ENCODE results near the gene SUSD3. TPM values are rescaled to one million over a fixed set of nuclear protein-coding genes. Genes with fewer than 3 reads are reported as not detected.

The SUSD3 gene
- total RNA-seq, 1 donor from 2014 or later, result 1.2 TPM

DNA sequence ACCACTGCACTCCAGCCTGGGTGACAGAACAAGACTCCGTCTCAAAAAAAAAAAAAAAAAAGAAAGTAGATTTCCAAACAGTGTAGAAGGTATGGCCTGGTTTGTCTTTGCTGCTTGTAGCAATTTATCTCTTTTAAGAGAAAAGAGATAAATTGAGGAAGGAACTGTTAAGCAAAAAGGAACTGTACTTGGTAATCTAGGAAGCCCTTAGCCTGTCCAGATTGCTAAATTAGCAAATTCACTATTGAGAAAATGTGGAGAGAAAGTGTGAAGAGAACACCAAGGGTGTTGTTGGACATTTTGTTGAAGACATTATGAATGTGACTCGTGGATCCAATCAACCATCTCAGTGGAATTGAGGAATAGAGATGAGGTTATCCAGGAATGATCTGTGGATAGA, 13.0 kb upstream of the SUSD3 start:
- TF ChIP-seq, protein P1, sequence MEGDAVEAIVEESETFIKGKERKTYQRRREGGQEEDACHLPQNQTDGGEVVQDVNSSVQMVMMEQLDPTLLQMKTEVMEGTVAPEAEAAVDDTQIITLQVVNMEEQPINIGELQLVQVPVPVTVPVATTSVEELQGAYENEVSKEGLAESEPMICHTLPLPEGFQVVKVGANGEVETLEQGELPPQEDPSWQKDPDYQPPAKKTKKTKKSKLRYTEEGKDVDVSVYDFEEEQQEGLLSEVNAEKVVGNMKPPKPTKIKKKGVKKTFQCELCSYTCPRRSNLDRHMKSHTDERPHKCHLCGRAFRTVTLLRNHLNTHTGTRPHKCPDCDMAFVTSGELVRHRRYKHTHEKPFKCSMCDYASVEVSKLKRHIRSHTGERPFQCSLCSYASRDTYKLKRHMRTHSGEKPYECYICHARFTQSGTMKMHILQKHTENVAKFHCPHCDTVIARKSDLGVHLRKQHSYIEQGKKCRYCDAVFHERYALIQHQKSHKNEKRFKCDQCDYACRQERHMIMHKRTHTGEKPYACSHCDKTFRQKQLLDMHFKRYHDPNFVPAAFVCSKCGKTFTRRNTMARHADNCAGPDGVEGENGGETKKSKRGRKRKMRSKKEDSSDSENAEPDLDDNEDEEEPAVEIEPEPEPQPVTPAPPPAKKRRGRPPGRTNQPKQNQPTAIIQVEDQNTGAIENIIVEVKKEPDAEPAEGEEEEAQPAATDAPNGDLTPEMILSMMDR (IDR thresholded peaks at IDR 0.05; ENCODE audit: unreplicated experiment), result no peak
- Mint-ChIP-seq H3K36me3 (ENCODE audit: low read depth, unreplicated experiment) (no peaks in the 10 kb centered on the region), H3K27me3 (ENCODE audit: unreplicated experiment) (peaks cover 11% of the 10 kb centered on the region), H3K9me3 (ENCODE audit: unreplicated experiment) (no peaks in the 10 kb centered on the region), H3K4me1 (ENCODE audit: unreplicated experiment) (no peaks in the 10 kb centered on the region), H3K27ac (ENCODE audit: unreplicated experiment) (no peak overlapping the region), H3K4me3 (ENCODE audit: unreplicated experiment) (no peak overlapping the region)
- DNase-seq (ENCODE audit: low spot score), result no peak

DNA sequence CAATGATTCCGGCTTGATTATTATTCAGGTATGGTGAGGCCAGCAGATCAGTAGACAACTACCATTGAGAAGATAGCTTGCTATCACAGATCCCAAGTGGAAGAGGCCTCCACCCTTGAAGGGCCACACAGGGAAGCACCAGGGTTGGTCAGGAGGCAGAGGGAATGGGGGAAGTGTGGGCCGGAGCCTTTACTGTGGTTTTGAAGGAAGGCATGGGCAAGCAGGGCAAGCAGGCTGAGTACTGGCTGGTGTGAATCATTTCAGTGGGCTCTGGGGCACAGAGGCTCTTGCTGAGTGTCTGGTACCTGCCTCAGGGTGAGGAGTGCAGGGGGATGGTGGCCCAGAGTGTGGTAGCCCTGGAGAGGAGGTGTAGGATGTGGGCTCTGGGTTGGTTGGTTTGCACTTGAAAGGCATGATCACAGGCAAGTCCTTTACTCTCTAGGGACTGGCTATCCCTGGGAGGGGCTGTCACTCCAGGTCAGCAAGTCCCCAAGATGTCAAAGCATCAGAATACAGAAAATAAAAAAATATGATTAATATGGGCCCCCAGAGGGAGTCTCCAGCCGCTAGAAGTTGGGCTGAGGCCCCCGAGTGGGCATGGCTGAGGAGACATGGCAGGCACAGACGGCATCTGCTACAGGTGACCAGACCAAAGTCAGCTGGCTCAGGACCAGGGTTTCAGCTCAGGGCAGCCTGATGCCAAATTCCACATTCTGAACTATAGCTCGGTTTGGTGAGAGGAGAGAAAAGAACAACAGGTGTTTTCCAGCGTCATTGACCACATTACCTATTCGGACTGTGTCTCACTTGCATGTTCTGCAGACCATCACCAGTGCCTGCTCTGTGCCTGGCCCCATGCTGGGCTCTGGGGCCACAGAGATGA, 9.7 kb upstream of the SUSD3 start:
- no peak for DNase-seq (ENCODE audit: low spot score)
- Mint-ChIP-seq H3K27ac (ENCODE audit: unreplicated experiment) (no peak overlapping the region), H3K36me3 (ENCODE audit: low read depth, unreplicated experiment) (no peaks in the 10 kb centered on the region)

DNA sequence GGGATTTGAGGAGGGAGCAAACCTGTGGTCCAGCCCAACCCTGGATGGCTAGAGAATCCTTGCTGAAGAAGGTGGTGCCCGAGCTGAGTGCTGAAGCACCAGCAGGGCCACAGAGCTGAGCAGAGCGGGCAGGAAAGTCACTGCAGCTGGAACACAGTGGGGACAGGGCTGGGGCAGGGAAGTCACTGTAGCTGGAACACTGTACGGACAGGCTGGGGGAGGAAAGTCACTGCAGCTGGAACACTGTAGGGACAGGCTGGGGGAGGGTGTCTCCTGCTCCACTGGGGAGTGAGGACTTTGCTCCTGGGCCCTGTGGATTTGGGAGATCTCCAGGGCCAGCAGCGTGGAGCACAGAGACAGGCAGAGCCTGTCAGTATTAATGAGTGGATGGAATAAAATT, 9.0 kb upstream of the SUSD3 start:
- H3K4me1 Mint-ChIP-seq (ENCODE audit: unreplicated experiment), result no peaks in the 10 kb centered on the region
- no peaks in the 10 kb centered on the region for H3K36me3 Mint-ChIP-seq (ENCODE audit: low read depth, unreplicated experiment)
- no peaks in the 10 kb centered on the region for H3K9me3 Mint-ChIP-seq (ENCODE audit: unreplicated experiment)
- peaks cover 6% of the 10 kb centered on the region for H3K27me3 Mint-ChIP-seq (ENCODE audit: unreplicated experiment)
- no peak for DNase-seq (ENCODE audit: low spot score)
- TF ChIP-seq, protein P1 (IDR thresholded peaks at IDR 0.05; ENCODE audit: unreplicated experiment), result no peak
- H3K27ac Mint-ChIP-seq (ENCODE audit: unreplicated experiment), result no peak overlapping the region
- H3K4me3 Mint-ChIP-seq (ENCODE audit: unreplicated experiment), result no peak overlapping the region

More for the DNA sequence above, 9.7 kb upstream of the SUSD3 start:
- H3K4me3 Mint-ChIP-seq (ENCODE audit: unreplicated experiment), result no peak overlapping the region
- H3K27me3 Mint-ChIP-seq (ENCODE audit: unreplicated experiment), result peaks cover 6% of the 10 kb centered on the region
- no peaks in the 10 kb centered on the region for H3K4me1 Mint-ChIP-seq (ENCODE audit: unreplicated experiment)
- no peaks in the 10 kb centered on the region for H3K9me3 Mint-ChIP-seq (ENCODE audit: unreplicated experiment)
- TF ChIP-seq, protein P1 (IDR thresholded peaks at IDR 0.05; ENCODE audit: unreplicated experiment), result no peak

DNA sequence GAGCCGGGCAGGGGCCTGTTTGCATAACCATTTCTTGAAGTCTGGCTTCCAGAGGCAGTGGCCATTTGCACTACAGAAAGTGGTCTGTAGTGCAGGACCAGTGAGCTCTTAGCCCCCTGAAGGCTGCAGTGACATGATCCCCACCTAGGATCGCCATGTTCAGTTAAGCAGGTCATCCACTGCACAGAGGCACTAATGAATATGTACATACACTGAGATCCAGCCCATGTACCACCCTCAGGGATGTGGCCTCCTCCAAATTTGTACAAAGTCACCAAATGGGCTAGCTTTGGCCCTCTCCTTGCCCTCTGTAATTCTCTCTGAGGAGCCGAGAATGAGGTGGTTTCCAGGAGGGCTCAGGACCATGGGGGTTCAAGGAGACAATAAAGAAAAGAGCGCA, 8.3 kb upstream of the SUSD3 start:
- Mint-ChIP-seq H3K27ac (ENCODE audit: unreplicated experiment) (no peak overlapping the region), H3K4me1 (ENCODE audit: unreplicated experiment) (no peaks in the 10 kb centered on the region), H3K4me3 (ENCODE audit: unreplicated experiment) (no peak overlapping the region), H3K27me3 (ENCODE audit: unreplicated experiment) (peaks cover 6% of the 10 kb centered on the region), H3K9me3 (ENCODE audit: unreplicated experiment) (no peaks in the 10 kb centered on the region), H3K36me3 (ENCODE audit: low read depth, unreplicated experiment) (no peaks in the 10 kb centered on the region)
- TF ChIP-seq, protein P1 (IDR thresholded peaks at IDR 0.05; ENCODE audit: unreplicated experiment), result no peak
- no peak for DNase-seq (ENCODE audit: low spot score)

DNA sequence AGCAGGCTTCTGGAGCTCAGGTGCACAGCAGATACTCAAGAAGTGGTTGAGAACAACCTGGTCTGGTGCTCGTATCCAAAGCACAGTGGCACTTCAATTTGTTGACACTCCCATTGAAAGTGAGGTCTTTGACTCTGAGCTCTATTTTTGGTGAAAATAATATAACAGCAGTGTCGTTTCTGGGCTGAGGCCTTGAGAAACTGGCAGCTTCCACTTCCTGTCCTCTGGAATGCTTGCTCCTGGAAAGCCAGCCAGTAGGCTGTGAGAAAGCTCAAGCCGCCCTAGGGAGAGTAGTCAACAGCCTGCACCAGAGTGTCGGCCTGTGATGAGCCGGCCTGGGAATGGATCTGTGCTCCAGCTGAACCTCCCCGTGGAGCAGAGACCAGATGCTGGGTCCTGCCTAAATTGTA, 6.8 kb upstream of the SUSD3 start:
- Mint-ChIP-seq H3K27ac (ENCODE audit: unreplicated experiment) (no peak overlapping the region), H3K4me3 (ENCODE audit: unreplicated experiment) (no peak overlapping the region), H3K36me3 (ENCODE audit: low read depth, unreplicated experiment) (no peaks in the 10 kb centered on the region), H3K9me3 (ENCODE audit: unreplicated experiment) (no peaks in the 10 kb centered on the region), H3K4me1 (ENCODE audit: unreplicated experiment) (no peaks in the 10 kb centered on the region), H3K27me3 (ENCODE audit: unreplicated experiment) (peaks cover 6% of the 10 kb centered on the region)
- DNase-seq (ENCODE audit: low spot score), result no peak
- TF ChIP-seq, protein P1 (IDR thresholded peaks at IDR 0.05; ENCODE audit: unreplicated experiment), result no peak
